ENCODE results near the gene SYP.
A peak's percentile ranks its signal among the peaks of the same experiment; 100 is the strongest.

The SYP gene

GRCh38 chrX:49190821-49191573, 9.0 kb downstream of the SYP start:
- H3K27me3 Mint-ChIP-seq, result no peaks in the 10 kb centered on the region
- peaks cover 2% of the 10 kb centered on the region for H3K36me3 Mint-ChIP-seq
- DNase-seq, result peak; percentile 90
- H3K9me3 Mint-ChIP-seq, result no peaks in the 10 kb centered on the region
- CTCF ChIA-PET, result interaction anchor here (0.7 kb wide), 1 partner anchor 25 kb away, joined by 3 read pairs; no protein-coding TSS in a partner anchor
- peaks cover 49% of the 10 kb centered on the region for H3K4me1 Mint-ChIP-seq
- peak overlapping the region; percentile 89 for H3K27ac Mint-ChIP-seq
- H3K4me3 Mint-ChIP-seq, result peak overlapping the region; percentile 88

DNA sequence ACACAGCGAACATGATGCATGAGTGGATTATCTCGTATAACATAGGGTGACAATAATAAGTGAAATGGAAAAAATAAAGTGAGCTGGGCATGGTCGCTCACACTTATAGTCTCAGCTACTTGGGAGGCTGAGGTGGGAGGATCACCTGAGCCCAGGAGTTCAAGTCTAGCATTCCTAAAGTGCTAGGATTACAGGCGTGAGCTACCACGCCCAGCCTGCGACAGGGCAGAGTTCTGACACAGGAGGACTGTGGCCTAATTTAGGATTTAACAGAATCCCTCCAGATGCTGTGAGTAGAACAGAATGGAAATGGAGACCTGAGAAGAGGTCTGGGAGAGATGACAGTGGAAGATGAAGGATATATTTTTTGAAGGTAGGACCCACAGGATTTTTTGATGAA, 10.4 kb downstream of the SYP start:
- Mint-ChIP-seq H3K27me3 (no peaks in the 10 kb centered on the region), H3K36me3 (peaks cover 4% of the 10 kb centered on the region), H3K4me3 (peak overlapping the region; percentile 88), H3K9me3 (no peaks in the 10 kb centered on the region), H3K4me1 (peaks cover 56% of the 10 kb centered on the region), H3K27ac (peak overlapping the region; percentile 62)
- no peak for DNase-seq
- CTCF ChIA-PET, result no interaction called here

- peaks cover 4% of the 10 kb centered on the region for H3K36me3 Mint-ChIP-seq
- no peaks in the 10 kb centered on the region for H3K9me3 Mint-ChIP-seq
- no peak for DNase-seq
- peaks cover 58% of the 10 kb centered on the region for H3K4me1 Mint-ChIP-seq
- CTCF ChIA-PET, result no interaction called here
- H3K27me3 Mint-ChIP-seq, result no peaks in the 10 kb centered on the region
- H3K4me3 Mint-ChIP-seq, result no peak overlapping the region
- no peak overlapping the region for H3K27ac Mint-ChIP-seq
These were observed 11.4 kb downstream of the SYP start for GRCh38 chrX:49188468-49189076.

- Mint-ChIP-seq H3K36me3 (peaks cover 5% of the 10 kb centered on the region), H3K4me1 (peaks cover 48% of the 10 kb centered on the region), H3K27me3 (no peaks in the 10 kb centered on the region), H3K4me3 (no peak overlapping the region), H3K27ac (no peak overlapping the region), H3K9me3 (no peaks in the 10 kb centered on the region)
- CTCF ChIA-PET, result interaction anchor here (1.1 kb wide), 1 partner anchor 26 kb away, joined by 4 read pairs; no protein-coding TSS in a partner anchor
- DNase-seq, result no peak
These were observed 12.5 kb downstream of the SYP start for GRCh38 chrX:49187526-49187925.

DNA sequence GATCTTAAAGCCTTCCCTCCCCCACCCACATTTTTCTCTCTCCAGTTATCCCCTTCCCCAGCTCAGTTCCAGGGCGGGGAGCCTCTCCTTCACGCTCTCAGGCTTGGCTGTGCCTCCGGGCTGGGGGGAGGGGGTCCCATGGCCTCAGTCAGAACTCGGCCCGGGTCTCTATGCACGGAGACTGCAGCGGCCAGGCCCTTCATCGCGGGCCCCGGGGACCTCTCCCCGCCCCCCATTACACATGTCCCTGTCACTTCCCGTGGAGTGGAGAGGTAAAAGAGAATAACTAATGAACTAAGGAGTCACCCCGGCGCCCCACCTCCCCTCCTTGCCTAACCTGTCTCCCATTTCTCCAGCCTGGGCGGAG, 13.0 kb downstream of the SYP start:
- Mint-ChIP-seq H3K9me3 (no peaks in the 10 kb centered on the region), H3K4me1 (peaks cover 44% of the 10 kb centered on the region), H3K36me3 (peaks cover 10% of the 10 kb centered on the region), H3K4me3 (peak overlapping the region; percentile 83), H3K27ac (no peak overlapping the region), H3K27me3 (no peaks in the 10 kb centered on the region)
- no peak for DNase-seq
- CTCF ChIA-PET, result interaction anchor here (1.1 kb wide), 1 partner anchor 25 kb away, joined by 4 read pairs; no protein-coding TSS in a partner anchor

DNA sequence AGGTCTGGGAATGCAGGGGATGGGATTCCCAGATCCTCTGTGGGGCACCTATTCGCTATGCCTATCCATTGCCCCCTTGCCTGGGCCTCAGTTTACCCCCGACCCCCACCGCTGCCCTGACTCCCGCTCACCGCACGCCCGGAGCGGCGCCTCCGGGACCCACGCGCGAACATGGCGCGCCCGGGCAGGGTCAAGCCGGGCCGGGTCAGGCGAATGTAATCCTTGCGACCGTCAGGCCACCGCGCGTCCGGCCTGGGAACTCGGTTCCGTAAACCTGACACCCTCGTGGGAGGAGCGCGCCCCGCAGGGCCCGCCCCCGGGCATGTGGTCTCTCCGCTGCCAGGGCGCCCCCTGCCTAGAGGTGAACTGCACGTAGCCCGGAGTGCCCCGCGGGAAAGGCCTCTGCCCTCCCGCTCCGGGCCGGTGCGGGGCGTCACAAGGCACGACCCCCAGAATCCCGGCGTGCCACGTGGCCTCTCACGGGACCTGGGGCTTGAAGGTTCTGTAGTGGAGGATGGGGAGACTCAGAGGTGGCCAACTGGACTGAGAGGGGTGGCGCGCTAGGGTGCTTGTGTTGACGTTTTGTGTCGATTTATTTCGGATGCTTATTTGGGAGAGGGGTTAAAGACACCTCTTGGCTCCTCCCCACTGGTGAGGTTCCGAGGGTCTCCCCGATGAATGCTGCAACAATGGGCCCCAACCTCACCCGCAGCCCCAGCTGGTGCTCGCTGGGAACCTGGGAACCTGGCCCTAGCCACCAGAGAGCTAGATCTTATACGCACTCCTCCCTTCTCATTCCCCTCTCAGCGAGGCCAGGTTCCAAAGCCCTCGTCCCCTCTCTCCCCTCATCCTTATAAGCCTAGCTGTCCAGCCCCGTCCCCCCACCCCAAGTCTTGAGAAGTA, 13.6 kb downstream of the SYP start, which contains the start of gene PRICKLE3:
PRICKLE3 (minus strand) TSS at position 249 of the 903 bp plus-strand sequence; CDS start at position 173, 76 bp downstream.
- H3K36me3 Mint-ChIP-seq, result peaks cover 10% of the 10 kb centered on the region
- peaks cover 44% of the 10 kb centered on the region for H3K4me1 Mint-ChIP-seq
- CTCF ChIA-PET, result no interaction called here
- peak within 1 kb of the TSS; percentile 73 for H3K27ac Mint-ChIP-seq
- DNase-seq, result peak; percentile 84
- no peaks in the 10 kb centered on the region for H3K27me3 Mint-ChIP-seq
- H3K4me3 Mint-ChIP-seq, result peak within 1 kb of the TSS; percentile 83
- H3K9me3 Mint-ChIP-seq, result no peaks in the 10 kb centered on the region

- Mint-ChIP-seq H3K36me3 (peaks cover 19% of the 10 kb centered on the region), H3K27ac (peak overlapping the region; percentile 73), H3K4me1 (peaks cover 32% of the 10 kb centered on the region), H3K27me3 (no peaks in the 10 kb centered on the region), H3K4me3 (peak overlapping the region; percentile 83), H3K9me3 (no peaks in the 10 kb centered on the region)
- CTCF ChIA-PET, result no interaction called here
- DNase-seq, result peak; percentile 58
These were observed 15.4 kb downstream of the SYP start for GRCh38 chrX:49184294-49185281.

DNA sequence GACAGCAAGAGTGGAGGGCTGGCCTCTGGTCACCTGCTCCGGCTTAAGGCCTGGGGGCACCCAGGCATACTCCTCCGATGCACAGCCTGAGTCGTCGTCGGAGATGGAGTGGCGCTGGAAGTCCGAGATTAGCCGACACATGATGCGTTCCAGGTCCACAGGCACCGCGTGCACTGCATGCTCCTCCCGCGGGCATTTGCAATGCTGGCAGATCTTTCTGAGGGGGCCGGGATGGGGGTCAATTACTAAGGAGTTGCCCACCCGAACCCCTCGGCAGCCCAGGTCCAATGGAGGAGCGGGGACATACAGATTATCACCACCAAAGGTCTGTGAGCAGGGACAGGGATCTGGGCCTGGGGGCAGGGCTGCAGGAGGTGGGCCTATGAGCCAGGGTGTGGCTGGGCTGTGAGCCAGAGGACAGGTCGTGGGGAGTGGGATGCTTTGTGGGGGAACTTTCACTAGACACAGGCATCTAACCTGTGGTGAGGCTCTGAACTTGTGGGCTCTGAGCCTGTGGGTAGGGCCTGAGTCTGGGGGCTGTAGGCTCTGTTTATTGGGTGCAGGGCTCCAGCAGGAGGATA, 16.2 kb downstream of the SYP start:
- no peak for DNase-seq
- H3K36me3 Mint-ChIP-seq, result peaks cover 26% of the 10 kb centered on the region
- H3K27ac Mint-ChIP-seq, result no peak overlapping the region
- H3K27me3 Mint-ChIP-seq, result no peaks in the 10 kb centered on the region
- CTCF ChIA-PET, result no interaction called here
- H3K9me3 Mint-ChIP-seq, result no peaks in the 10 kb centered on the region
- no peak overlapping the region for H3K4me3 Mint-ChIP-seq
- peaks cover 35% of the 10 kb centered on the region for H3K4me1 Mint-ChIP-seq

GRCh38 chrX:49179358-49179757, 20.6 kb downstream of the SYP start:
- Mint-ChIP-seq H3K4me3 (no peak overlapping the region), H3K9me3 (no peaks in the 10 kb centered on the region), H3K27me3 (no peaks in the 10 kb centered on the region), H3K36me3 (peaks cover 48% of the 10 kb centered on the region), H3K27ac (peak overlapping the region; percentile 54), H3K4me1 (peaks cover 37% of the 10 kb centered on the region)
- CTCF ChIA-PET, result no interaction called here
- DNase-seq, result no peak

DNA sequence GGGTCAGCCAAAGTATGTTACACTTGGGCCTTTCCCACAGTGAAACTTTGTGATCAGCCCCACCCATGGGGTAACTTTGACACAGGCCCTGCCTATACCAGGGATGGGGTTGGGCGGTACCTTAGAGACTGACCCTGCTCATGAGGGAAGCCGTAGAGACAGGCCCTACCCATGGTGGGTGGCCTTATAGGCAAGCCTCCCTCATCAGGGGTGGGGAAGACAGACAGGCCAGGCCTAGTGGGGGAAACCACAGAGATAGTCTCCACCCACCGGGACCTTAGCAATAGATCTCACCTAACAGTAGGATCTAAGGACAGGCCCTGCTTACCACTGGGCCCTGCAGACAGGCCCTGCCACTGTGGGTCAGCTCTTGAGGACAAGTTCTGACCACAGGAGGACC, 21.5 kb downstream of the SYP start:
- Mint-ChIP-seq H3K27ac (no peak overlapping the region), H3K4me1 (peaks cover 35% of the 10 kb centered on the region), H3K9me3 (no peaks in the 10 kb centered on the region), H3K27me3 (no peaks in the 10 kb centered on the region), H3K36me3 (peaks cover 54% of the 10 kb centered on the region), H3K4me3 (no peak overlapping the region)
- CTCF ChIA-PET, result no interaction called here
- DNase-seq, result no peak

DNA sequence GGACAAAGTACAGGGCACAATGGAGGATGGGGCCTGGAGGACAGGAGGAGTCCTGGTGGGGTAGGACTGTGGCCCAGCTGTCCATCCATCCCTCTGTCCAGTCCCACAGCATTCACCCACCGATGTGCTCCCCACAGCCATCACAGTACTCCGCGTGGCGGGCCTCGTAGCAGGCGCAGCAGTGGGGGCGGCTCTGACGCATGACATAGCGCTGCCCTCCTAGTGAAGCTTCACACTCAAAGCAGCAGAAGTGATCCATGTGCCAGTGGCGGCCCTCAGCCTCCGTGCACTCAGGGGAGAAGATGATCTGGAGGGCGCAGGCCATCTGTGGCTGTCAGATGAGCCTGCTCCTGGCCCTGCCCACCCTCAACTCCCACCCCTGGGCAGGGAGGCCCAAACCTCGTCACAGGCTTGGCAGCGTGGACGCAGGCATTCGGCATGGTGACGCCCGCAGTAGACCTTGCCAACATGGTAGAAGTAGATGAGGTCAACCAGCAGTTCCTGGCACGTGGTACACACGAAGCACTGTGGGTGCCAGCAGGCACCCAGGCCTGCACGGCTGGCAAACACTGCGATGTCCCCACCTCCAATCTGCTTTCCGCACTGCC, 22.0 kb downstream of the SYP start:
- peaks cover 58% of the 10 kb centered on the region for H3K36me3 Mint-ChIP-seq

DNA sequence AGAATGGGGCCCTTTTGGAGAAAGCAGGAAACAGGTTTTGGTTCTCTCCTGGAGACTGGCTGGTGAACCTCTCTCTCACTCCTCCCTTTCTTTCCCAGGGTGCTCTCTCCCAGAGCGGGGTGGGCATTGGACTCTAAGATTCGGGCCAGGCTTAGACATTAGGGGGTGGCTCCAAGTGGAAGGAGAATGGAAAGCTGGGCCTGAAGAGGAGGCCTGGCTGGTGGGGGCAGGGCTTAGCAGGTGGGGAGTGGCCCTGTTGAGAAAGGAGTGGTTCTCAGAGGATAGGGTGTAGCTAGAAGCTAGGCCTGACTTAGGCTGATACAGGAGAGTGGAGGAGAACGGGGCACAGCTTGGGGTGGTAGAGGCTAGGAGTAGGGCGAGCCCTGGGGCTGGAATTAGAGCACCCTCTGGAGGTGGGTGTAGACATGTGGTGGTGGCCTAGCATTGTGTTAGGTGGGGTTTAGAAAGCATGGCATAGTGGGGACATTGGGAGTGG, 22.6 kb downstream of the SYP start:
- peaks cover 59% of the 10 kb centered on the region for H3K36me3 Mint-ChIP-seq
- peak; percentile 41 for DNase-seq
- no peaks in the 10 kb centered on the region for H3K27me3 Mint-ChIP-seq
- H3K27ac Mint-ChIP-seq, result peak overlapping the region; percentile 50
- CTCF ChIA-PET, result no interaction called here
- no peaks in the 10 kb centered on the region for H3K9me3 Mint-ChIP-seq
- H3K4me1 Mint-ChIP-seq, result peaks cover 46% of the 10 kb centered on the region
- no peak overlapping the region for H3K4me3 Mint-ChIP-seq

More for the DNA sequence above, 22.0 kb downstream of the SYP start:
- Mint-ChIP-seq H3K27ac (peak overlapping the region; percentile 42), H3K4me3 (no peak overlapping the region), H3K4me1 (peaks cover 41% of the 10 kb centered on the region), H3K27me3 (no peaks in the 10 kb centered on the region), H3K9me3 (no peaks in the 10 kb centered on the region)
- no peak for DNase-seq
- CTCF ChIA-PET, result no interaction called here
